ENCODE results near the gene CAMSAP2.

DNA sequence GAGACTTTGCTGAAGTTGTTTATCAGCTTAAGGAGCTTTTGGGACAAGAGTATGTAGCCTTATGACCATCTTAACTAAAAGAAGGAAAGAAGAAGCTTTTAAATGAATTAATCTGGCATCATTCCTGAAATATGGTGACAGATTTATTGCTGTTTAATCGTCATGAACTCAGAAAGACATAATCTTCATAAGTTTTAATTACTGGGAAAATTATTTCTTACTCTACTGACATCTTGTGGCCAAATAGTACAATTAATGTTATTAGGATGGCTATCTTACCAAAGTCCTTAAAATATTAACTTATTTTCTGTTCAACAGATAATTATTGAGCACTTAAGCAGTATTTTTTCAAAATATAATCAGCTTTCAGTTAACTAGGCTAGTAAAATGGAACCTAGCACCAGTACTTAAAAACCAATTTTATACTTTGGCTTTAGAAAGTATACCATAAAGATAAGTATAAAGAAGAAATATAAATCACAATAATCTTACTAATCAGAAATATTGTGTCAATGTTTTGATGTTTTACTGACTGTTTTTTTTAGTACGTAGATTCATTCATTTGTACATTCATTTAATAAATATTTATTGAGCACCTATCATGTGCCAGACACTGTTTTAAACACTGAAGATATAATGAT is 99.4 kb downstream of the CAMSAP2 start:
- TF ChIP-seq, protein P1, sequence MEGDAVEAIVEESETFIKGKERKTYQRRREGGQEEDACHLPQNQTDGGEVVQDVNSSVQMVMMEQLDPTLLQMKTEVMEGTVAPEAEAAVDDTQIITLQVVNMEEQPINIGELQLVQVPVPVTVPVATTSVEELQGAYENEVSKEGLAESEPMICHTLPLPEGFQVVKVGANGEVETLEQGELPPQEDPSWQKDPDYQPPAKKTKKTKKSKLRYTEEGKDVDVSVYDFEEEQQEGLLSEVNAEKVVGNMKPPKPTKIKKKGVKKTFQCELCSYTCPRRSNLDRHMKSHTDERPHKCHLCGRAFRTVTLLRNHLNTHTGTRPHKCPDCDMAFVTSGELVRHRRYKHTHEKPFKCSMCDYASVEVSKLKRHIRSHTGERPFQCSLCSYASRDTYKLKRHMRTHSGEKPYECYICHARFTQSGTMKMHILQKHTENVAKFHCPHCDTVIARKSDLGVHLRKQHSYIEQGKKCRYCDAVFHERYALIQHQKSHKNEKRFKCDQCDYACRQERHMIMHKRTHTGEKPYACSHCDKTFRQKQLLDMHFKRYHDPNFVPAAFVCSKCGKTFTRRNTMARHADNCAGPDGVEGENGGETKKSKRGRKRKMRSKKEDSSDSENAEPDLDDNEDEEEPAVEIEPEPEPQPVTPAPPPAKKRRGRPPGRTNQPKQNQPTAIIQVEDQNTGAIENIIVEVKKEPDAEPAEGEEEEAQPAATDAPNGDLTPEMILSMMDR (conservative IDR thresholded peaks at IDR 0.05; ENCODE audit: low read length): peak; percentile 78
- TF ChIP-seq EZH2phosphoT487 (IDR thresholded peaks at IDR 0.05; ENCODE audit: borderline replicate concordance): no peak

All from Loucy (cell line).